PC-3 (cell line): ENCODE measurements around the gene CTNNBIP1.

Experiments used
- EZH2 ChIP-seq: fragments of 300-600 bp; sonication (generic); IDR thresholded peaks from one replicate; pipeline ENCODE4 v1.6.1; 2017; ENCODE audit warnings: antibody characterized with exemption, mild to moderate bottlenecking, low read length; ENCODE audit not compliant: unreplicated experiment
- EZH2phosphoT487 ChIP-seq: fragments of 300-600 bp; sonication (generic); IDR thresholded peaks from 2 replicates; pipeline ENCODE4 v1.6.1; 2018; ENCODE audit warnings: mild to moderate bottlenecking, antibody characterized with exemption, low read length, borderline replicate concordance
- TF ChIP-seq, protein P1 (sequence below): fragments of 300-600 bp; sonication (generic); conservative IDR thresholded peaks from 2 replicates; pipeline ENCODE4 v1.5.1; 2017; ENCODE audit warnings: antibody characterized with exemption, low read depth, mild to moderate bottlenecking, low read length

- TF ChIP-seq, protein P1, sequence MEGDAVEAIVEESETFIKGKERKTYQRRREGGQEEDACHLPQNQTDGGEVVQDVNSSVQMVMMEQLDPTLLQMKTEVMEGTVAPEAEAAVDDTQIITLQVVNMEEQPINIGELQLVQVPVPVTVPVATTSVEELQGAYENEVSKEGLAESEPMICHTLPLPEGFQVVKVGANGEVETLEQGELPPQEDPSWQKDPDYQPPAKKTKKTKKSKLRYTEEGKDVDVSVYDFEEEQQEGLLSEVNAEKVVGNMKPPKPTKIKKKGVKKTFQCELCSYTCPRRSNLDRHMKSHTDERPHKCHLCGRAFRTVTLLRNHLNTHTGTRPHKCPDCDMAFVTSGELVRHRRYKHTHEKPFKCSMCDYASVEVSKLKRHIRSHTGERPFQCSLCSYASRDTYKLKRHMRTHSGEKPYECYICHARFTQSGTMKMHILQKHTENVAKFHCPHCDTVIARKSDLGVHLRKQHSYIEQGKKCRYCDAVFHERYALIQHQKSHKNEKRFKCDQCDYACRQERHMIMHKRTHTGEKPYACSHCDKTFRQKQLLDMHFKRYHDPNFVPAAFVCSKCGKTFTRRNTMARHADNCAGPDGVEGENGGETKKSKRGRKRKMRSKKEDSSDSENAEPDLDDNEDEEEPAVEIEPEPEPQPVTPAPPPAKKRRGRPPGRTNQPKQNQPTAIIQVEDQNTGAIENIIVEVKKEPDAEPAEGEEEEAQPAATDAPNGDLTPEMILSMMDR: no peak
- TF ChIP-seq EZH2phosphoT487 (no peak), EZH2 (no peak)
Measured at GRCh38 chr1:9916452-9916851, 6.4 kb upstream of the CTNNBIP1 start.
